ENCODE data around the gene TCOF1. TPM values are rescaled to one million over a fixed set of nuclear protein-coding genes. Genes with fewer than 3 reads are reported as not detected.

TCOF1 gene
- total and polyA plus RNA-seq, 2 donors (not counting 3 experiments of a cell fraction or from before 2014, with no cell fraction given) = 11.2 to 52.0 TPM

DNA sequence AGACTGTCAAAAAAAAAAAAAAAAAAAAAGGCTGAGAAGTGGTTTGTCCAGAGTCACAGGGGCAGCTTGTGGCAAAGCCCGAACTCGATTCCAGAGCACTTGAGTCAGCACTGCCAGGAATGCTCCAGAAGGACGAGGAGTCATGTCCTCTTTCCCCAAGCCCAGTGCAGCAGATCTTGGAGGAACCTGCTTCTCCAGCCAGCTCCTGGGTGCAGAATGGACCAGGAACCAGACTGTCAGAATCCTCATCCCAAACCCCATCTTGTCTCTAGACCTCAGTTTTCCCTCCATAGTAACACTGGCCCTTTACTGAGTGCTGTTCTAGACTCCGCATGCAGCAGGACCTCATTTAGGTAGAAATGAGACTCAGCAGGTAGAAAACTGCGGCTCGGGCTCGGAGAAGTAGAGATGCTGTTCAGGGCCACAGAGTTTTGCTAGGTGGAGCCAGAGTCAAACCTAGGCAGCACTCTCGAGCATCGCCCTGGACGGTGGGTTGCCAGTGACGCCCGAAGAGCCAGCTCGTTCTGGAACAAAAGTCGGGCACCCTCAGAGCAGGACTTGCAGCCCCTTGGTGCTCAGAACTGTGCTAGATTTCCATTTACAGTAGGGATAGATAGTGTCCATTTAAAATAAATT lies 39.8 kb downstream of the TCOF1 start:
- H3K4me3 ChIP-seq (replicated peaks in 1 of 3; ENCODE audit: insufficient read depth in 1 of 3, low read depth in 1 of 3, low read length in 3 of 3) = no peak overlapping the region
- TF ChIP-seq GATA2 (IDR thresholded peaks at IDR 0.05; ENCODE audit: insufficient read depth, insufficient read length, low read depth, low read length) (no peak), JUN (IDR thresholded peaks at IDR 0.05; ENCODE audit: borderline replicate concordance, insufficient read depth, insufficient read length, low read depth) (no peak), POLR2AphosphoS5 (IDR thresholded peaks at IDR 0.05; ENCODE audit: insufficient read depth, low read depth, low read length) (no peak), EZH2 (IDR thresholded peaks at IDR 0.05; ENCODE audit: borderline replicate concordance, low read depth, low read length, severe bottlenecking) (no peak), FOS (IDR thresholded peaks at IDR 0.05; ENCODE audit: borderline replicate concordance, insufficient read depth, low read length) (no peak), POLR2A (IDR thresholded peaks at IDR 0.05; ENCODE audit: low read depth, low read length) (no peak), MYC (IDR thresholded peaks at IDR 0.05; ENCODE audit: low read depth, low read length) (no peak)
- TF ChIP-seq, protein P1, sequence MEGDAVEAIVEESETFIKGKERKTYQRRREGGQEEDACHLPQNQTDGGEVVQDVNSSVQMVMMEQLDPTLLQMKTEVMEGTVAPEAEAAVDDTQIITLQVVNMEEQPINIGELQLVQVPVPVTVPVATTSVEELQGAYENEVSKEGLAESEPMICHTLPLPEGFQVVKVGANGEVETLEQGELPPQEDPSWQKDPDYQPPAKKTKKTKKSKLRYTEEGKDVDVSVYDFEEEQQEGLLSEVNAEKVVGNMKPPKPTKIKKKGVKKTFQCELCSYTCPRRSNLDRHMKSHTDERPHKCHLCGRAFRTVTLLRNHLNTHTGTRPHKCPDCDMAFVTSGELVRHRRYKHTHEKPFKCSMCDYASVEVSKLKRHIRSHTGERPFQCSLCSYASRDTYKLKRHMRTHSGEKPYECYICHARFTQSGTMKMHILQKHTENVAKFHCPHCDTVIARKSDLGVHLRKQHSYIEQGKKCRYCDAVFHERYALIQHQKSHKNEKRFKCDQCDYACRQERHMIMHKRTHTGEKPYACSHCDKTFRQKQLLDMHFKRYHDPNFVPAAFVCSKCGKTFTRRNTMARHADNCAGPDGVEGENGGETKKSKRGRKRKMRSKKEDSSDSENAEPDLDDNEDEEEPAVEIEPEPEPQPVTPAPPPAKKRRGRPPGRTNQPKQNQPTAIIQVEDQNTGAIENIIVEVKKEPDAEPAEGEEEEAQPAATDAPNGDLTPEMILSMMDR (IDR thresholded peaks at IDR 0.05; ENCODE audit: extremely low read depth in 1 of 2, insufficient read depth in 1 of 2, low read depth in 1 of 2, low read length in 2 of 2) = no peak
- TF ChIP-seq, protein P2, sequence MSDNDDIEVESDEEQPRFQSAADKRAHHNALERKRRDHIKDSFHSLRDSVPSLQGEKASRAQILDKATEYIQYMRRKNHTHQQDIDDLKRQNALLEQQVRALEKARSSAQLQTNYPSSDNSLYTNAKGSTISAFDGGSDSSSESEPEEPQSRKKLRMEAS (IDR thresholded peaks at IDR 0.05; ENCODE audit: insufficient read depth, insufficient read length) = no peak
- no peak for DNase-seq (ENCODE audit: low read depth, low spot score)
- BruUV-seq (replicated peaks) = no TSS peak
- H3K27ac ChIP-seq (ENCODE audit: insufficient read depth, low read depth, low read length) = no peak overlapping the region
- no peaks in the 10 kb centered on the region for H4K20me1 ChIP-seq (replicated peaks; ENCODE audit: control insufficient read depth, extremely low read depth, insufficient read depth, low read length)
- H3K4me1 ChIP-seq (ENCODE audit: control insufficient read depth, extremely low read depth, insufficient read depth, low read length) = no peaks in the 10 kb centered on the region
- CTCF ChIA-PET = interaction anchor here (0.7 to 6.1 kb wide), 8 partner anchors 10 to 125 kb away, joined by 3 to 70 read pairs (median 5); no protein-coding TSS in a partner anchor
- H3K36me3 ChIP-seq (ENCODE audit: control insufficient read depth in 2 of 2, extremely low read depth in 1 of 2, insufficient read depth in 2 of 2, low read length in 2 of 2) = peaks cover 5 to 41% of the 10 kb centered on the region in 2 experiments
- H3K9me3 ChIP-seq (replicated peaks; ENCODE audit: control insufficient read depth, insufficient read depth, low read length) = no peaks in the 10 kb centered on the region
- no peaks in the 10 kb centered on the region for H3K27me3 ChIP-seq (ENCODE audit: control insufficient read depth in 2 of 2, insufficient read depth in 2 of 2, low read length in 2 of 2)
- intact Hi-C loops (cut with micrococcal nuclease) (no loop called here), dilution Hi-C loops (cut with MboI; ENCODE audit: extremely low pct_ligation_motif_present, low sequenced_read_pairs) (no loop called here)
- POLR2A ChIA-PET = no interaction called here
- no peak overlapping the region for H3K4me2 ChIP-seq (ENCODE audit: insufficient read depth, low read length)
- no peak for FAIRE-seq
- H3K9ac ChIP-seq (replicated peaks; ENCODE audit: extremely low read depth, insufficient read depth, low read length) = no peak overlapping the region
- no peaks in the 10 kb centered on the region for H3K79me2 ChIP-seq (ENCODE audit: control insufficient read depth, insufficient read depth, low read length)
- no peak overlapping the region for H2AFZ ChIP-seq (ENCODE audit: low read depth, low read length)
- H3K9me1 ChIP-seq (replicated peaks; ENCODE audit: control insufficient read depth, extremely low read depth, insufficient read depth, low read length) = no peaks in the 10 kb centered on the region

Data from endothelial cell of umbilical vein (primary cell).